H1 (cell line): ENCODE results near the gene GAK. TPM values are rescaled to one million over a fixed set of nuclear protein-coding genes. Genes with fewer than 3 reads are reported as not detected.

ENCODE experiments used
- CTCF ChIA-PET: fragments of 300-600 bp; sonication (Branson Sonifier 250); formaldehyde crosslinking; loops from one replicate; lab custom pipeline; 2021; ENCODE audit not compliant: partially characterized antibody; lab: Charles Lee
- POLR2A ChIA-PET: fragments of 300-600 bp; sonication (Branson Sonifier 250); formaldehyde crosslinking; loops from one replicate; lab custom pipeline; 2021; ENCODE audit warnings: inconsistent platforms; ENCODE audit not compliant: partially characterized antibody; lab: Charles Lee
- DNase-seq, 2 experiments: peaks; one replicate each; pipeline versions ENCODE4 v3.0.0 to v3.0.0-alpha.2; 2010 to 2022; ENCODE audit warnings: low spot score in 2 of 2, low read depth in 1 of 2, mixed read lengths in 1 of 2
- FAIRE-seq: peaks from 2 replicates; lab custom pipeline; 2011; peaks lifted over from hg19 to GRCh38; lab: Jason Lieb, UNC
- H2AFZ ChIP-seq: 2 replicates; pipeline ENCODE4 v1.8.1; 2012; ENCODE audit warnings: low read length, inconsistent platforms
- H2AK5ac ChIP-seq: 2 replicates; pipeline ENCODE4 v1.6.1; 2013; ENCODE audit warnings: low read depth, low read length
- H2BK120ac ChIP-seq: replicated peaks from 2 replicates; pipeline ENCODE3; 2013; ENCODE audit warnings: low read depth, low read length, inconsistent platforms
- H2BK12ac ChIP-seq: 2 replicates; pipeline ENCODE4 v1.6.1; 2013; ENCODE audit warnings: low read depth, low read length
- H2BK15ac ChIP-seq: 2 replicates; pipeline ENCODE4 v1.6.1; 2013; ENCODE audit warnings: low read length
- H2BK20ac ChIP-seq: 2 replicates; pipeline ENCODE4 v1.6.1; 2013; ENCODE audit warnings: low read length
- H2BK5ac ChIP-seq: 2 replicates; pipeline ENCODE4 v1.6.1; 2013; ENCODE audit warnings: low read depth, low read length
- H3K14ac ChIP-seq: 2 replicates; pipeline ENCODE4 v1.6.1; 2013; ENCODE audit warnings: inconsistent platforms; ENCODE audit not compliant: insufficient read length
- H3K18ac ChIP-seq: 2 replicates; pipeline ENCODE4 v1.6.1; 2013; ENCODE audit warnings: low read length; ENCODE audit errors: extremely low read depth
- H3K23ac ChIP-seq: 2 replicates; pipeline ENCODE4 v1.6.1; 2013; ENCODE audit warnings: inconsistent platforms; ENCODE audit not compliant: insufficient read length
- H3K23me2 ChIP-seq: 2 replicates; pipeline ENCODE4 v1.6.1; 2013; ENCODE audit warnings: low read depth, low read length
- H3K27ac ChIP-seq: 2 replicates; pipeline ENCODE4 v1.6.1; 2011; ENCODE audit warnings: low read depth, low read length, inconsistent platforms
- H3K27me3 ChIP-seq, 4 experiments: replicated peaks in 1 of 4; 1 replicate in 1 of 4; 2 replicates in 3 of 4; pipeline versions ENCODE4 v1.6.1 to v1.8.1; 2011 to 2013; ENCODE audit warnings: low read length in 3 of 4, mild to moderate bottlenecking in 3 of 4, inconsistent platforms in 2 of 4, mixed read lengths in 2 of 4, moderate library complexity in 1 of 4; ENCODE audit not compliant: control insufficient read depth in 3 of 4, insufficient read depth in 3 of 4; ENCODE audit errors: extremely low read depth in 1 of 4
- H3K36me3 ChIP-seq, 4 experiments: 2 replicates each; pipeline versions ENCODE4 v1.6.1 to v1.8.1; 2011 to 2013; ENCODE audit warnings: mild to moderate bottlenecking in 4 of 4, low read length in 3 of 4, moderate library complexity in 2 of 4, control low read depth in 1 of 4, inconsistent platforms in 1 of 4; ENCODE audit not compliant: insufficient read depth in 4 of 4, control insufficient read depth in 2 of 4
- H3K4ac ChIP-seq: replicated peaks from 2 replicates; pipeline ENCODE3; 2013; ENCODE audit warnings: low read length, low read depth, mixed read lengths, inconsistent platforms; ENCODE audit not compliant: insufficient read length
- H3K4me1 ChIP-seq, 4 experiments: replicated peaks in 1 of 4; 1 replicate in 1 of 4; 2 replicates in 3 of 4; pipeline versions ENCODE4 v1.6.1 to v1.8.1; 2011 to 2013; ENCODE audit warnings: low read length in 3 of 4, inconsistent platforms in 2 of 4, mixed read lengths in 1 of 4; ENCODE audit not compliant: insufficient read depth in 4 of 4, control insufficient read depth in 3 of 4
- H3K4me2 ChIP-seq, 2 experiments: 2 replicates each; pipeline versions ENCODE4 v1.6.1 to v1.8.1; 2011 to 2013; ENCODE audit warnings: low read depth in 2 of 2, low read length in 2 of 2, control low read depth in 1 of 2, inconsistent platforms in 1 of 2, mild to moderate bottlenecking in 1 of 2; ENCODE audit not compliant: insufficient read depth in 1 of 2
- H3K4me3 ChIP-seq, 4 experiments: fragments of 200-600, 300-600 bp in 1 of 4; sonication (generic), shearing (Covaris generic), sonication (Bioruptor Twin) in 1 of 4; 2 replicates each; pipeline versions ENCODE4 v1.5.1 to v1.8.1; 2011 to 2016; ENCODE audit warnings: low read length in 4 of 4, low read depth in 3 of 4, control low read depth in 2 of 4, inconsistent platforms in 2 of 4, mild to moderate bottlenecking in 2 of 4, mixed read lengths in 1 of 4, moderate library complexity in 1 of 4; ENCODE audit not compliant: insufficient read depth in 2 of 4; ENCODE audit errors: extremely low read depth in 1 of 4
- H3K56ac ChIP-seq: replicated peaks from 2 replicates; pipeline ENCODE3; 2013; ENCODE audit warnings: low read depth, mild to moderate bottlenecking, mixed read lengths, low read length, inconsistent platforms; ENCODE audit not compliant: insufficient read length
- H3K79me1 ChIP-seq: 2 replicates; pipeline ENCODE4 v1.6.1; 2013; ENCODE audit warnings: low read depth, low read length, control low read depth
- H3K79me2 ChIP-seq, 2 experiments: 2 replicates each; pipeline versions ENCODE4 v1.6.1 to v1.8.1; 2012 to 2013; ENCODE audit warnings: low read length in 2 of 2, mild to moderate bottlenecking in 2 of 2, inconsistent platforms in 1 of 2; ENCODE audit not compliant: insufficient read depth in 2 of 2, control insufficient read depth in 1 of 2
- H3K9ac ChIP-seq, 4 experiments: replicated peaks in 1 of 4; 1 replicate in 1 of 4; 2 replicates in 3 of 4; pipeline versions ENCODE4 v1.6.1 to v1.8.1; 2011 to 2013; ENCODE audit warnings: low read depth in 3 of 4, low read length in 3 of 4, control low read depth in 2 of 4, mild to moderate bottlenecking in 2 of 4, moderate library complexity in 2 of 4, inconsistent platforms in 1 of 4; ENCODE audit errors: extremely low read depth in 1 of 4
- H3K9me3 ChIP-seq, 2 experiments: 2 replicates each; pipeline versions ENCODE4 v1.6.1 to v1.8.1; 2012 to 2013; ENCODE audit warnings: mild to moderate bottlenecking in 2 of 2, moderate library complexity in 2 of 2, control low read depth in 1 of 2, inconsistent platforms in 1 of 2, low read depth in 1 of 2, low read length in 1 of 2, mixed read lengths in 1 of 2; ENCODE audit not compliant: insufficient read depth in 2 of 2
- H4K20me1 ChIP-seq, 2 experiments: replicated peaks in 1 of 2; 2 replicates each; pipeline versions ENCODE3 to v1.8.1; 2011 to 2013; ENCODE audit warnings: inconsistent platforms in 2 of 2, low read length in 2 of 2, mild to moderate bottlenecking in 1 of 2; ENCODE audit not compliant: insufficient read depth in 2 of 2, control insufficient read depth in 1 of 2
- H4K5ac ChIP-seq: 2 replicates; pipeline ENCODE4 v1.6.1; 2013; ENCODE audit warnings: low read length, low read depth, mixed read lengths, inconsistent platforms; ENCODE audit not compliant: insufficient read length
- H4K8ac ChIP-seq: 2 replicates; pipeline ENCODE4 v1.8.0; 2013; ENCODE audit warnings: mild to moderate bottlenecking, moderate library complexity, low read length, inconsistent platforms; ENCODE audit not compliant: insufficient read depth; ENCODE audit errors: extremely low read depth
- H4K91ac ChIP-seq: replicated peaks from 2 replicates; pipeline ENCODE3; 2013; ENCODE audit warnings: low read length, mixed read lengths, inconsistent platforms; ENCODE audit not compliant: insufficient read length
- GABPA ChIP-seq: IDR thresholded peaks from 2 replicates; pipeline ENCODE4 v1.6.1; 2011; ENCODE audit warnings: mild to moderate bottlenecking, low read length, moderate library complexity, borderline replicate concordance; ENCODE audit not compliant: insufficient read depth
- JUND ChIP-seq: IDR thresholded peaks from 2 replicates; pipeline ENCODE4 v1.6.1; 2011; ENCODE audit warnings: mild to moderate bottlenecking, improper control_type of control experiment, low read length
- KDM1A ChIP-seq: fragments of 200-600, 300-600 bp; sonication (generic); IDR thresholded peaks from 2 replicates; pipeline ENCODE4 v1.7.1; 2016; ENCODE audit warnings: mild to moderate bottlenecking, low read length, borderline replicate concordance
- KDM4A ChIP-seq: IDR thresholded peaks from one replicate; pipeline ENCODE4 v1.7.1; 2012; ENCODE audit warnings: low read depth, mild to moderate bottlenecking, moderate library complexity, low read length, inconsistent platforms; ENCODE audit not compliant: severe bottlenecking
- KDM5A ChIP-seq: fragments of 200-600 bp; IDR thresholded peaks from 2 replicates; pipeline ENCODE4 v1.7.1; 2012; ENCODE audit warnings: mild to moderate bottlenecking, low read length, inconsistent platforms, mixed read lengths
- MAFK ChIP-seq: IDR thresholded peaks from 2 replicates; pipeline ENCODE4 v1.6.1; 2012; ENCODE audit warnings: low read depth, mild to moderate bottlenecking, improper control_type of control experiment, low read length
- MAX ChIP-seq: IDR thresholded peaks from 2 replicates; pipeline ENCODE4 v1.6.1; 2012; ENCODE audit warnings: inconsistent platforms
- RAD21 ChIP-seq, 2 experiments: IDR thresholded peaks in 1 of 2; conservative IDR thresholded peaks in 1 of 2; 2 replicates each; pipeline ENCODE4 v1.6.1; 2011; ENCODE audit warnings: low read depth in 2 of 2, low read length in 2 of 2, improper control_type of control experiment in 1 of 2, inconsistent platforms in 1 of 2, mild to moderate bottlenecking in 1 of 2, moderate library complexity in 1 of 2
- SIN3A ChIP-seq, 2 experiments: IDR thresholded peaks in 1 of 2; conservative IDR thresholded peaks in 1 of 2; 2 replicates each; pipeline ENCODE4 v1.6.1; 2011 to 2012; ENCODE audit warnings: low read length in 2 of 2, improper control_type of control experiment in 1 of 2, low read depth in 1 of 2, mild to moderate bottlenecking in 1 of 2
- SP2 ChIP-seq: IDR thresholded peaks from 2 replicates; pipeline ENCODE4 v1.6.1; 2012; ENCODE audit warnings: mild to moderate bottlenecking, low read length, inconsistent platforms
- WGBS, 2 experiments: shearing (Covaris generic) in 1 of 2; methylation state at CpG; one replicate each; pipeline versions ENCODE4 v1.1.6 to v1.1.7; 2013 to 2015; ENCODE audit warnings: low lambda C conversion rate in 2 of 2, mixed read lengths in 2 of 2, inconsistent platforms in 1 of 2, low coverage in 1 of 2, missing lambda C conversion rate in 1 of 2; ENCODE audit not compliant: insufficient replicate concordance in 2 of 2, insufficient coverage in 1 of 2, insufficient read length in 1 of 2; ENCODE audit errors: extremely low coverage in 1 of 2, missing lambda C conversion rate in 1 of 2; 5-methylcytosine and 5-hydroxymethylcytosine counted together
- polyA plus RNA-seq, 7 experiments: library from polyadenylated mRNA; depleted of rRNA in 3 of 7; stranded (reverse) in 5 of 7; unstranded in 2 of 7; fragments of >200 nt in 5 of 7; fragments of 200-250 nt in 2 of 7; gene quantifications; 1 replicate in 5 of 7; 2 replicates in 1 of 7; 4 replicates in 1 of 7; pipeline versions ENCODE4 v1.2.1 to v1.2.3, GENCODE V29; 2011 to 2013; ENCODE audit warnings: missing spikeins in 2 of 7, mixed read lengths in 2 of 7
- total RNA-seq: library from RNA; stranded (reverse); fragmentation: NEBNext Ultra II Directional; extraction: Animal tissue kit (Norgen Biotek cat#: 25700); gene quantifications from 2 replicates; pipeline ENCODE4 v1.2.1, GENCODE V29; 2021
- TF ChIP-seq, protein P1 (sequence below): IDR thresholded peaks from 2 replicates; pipeline ENCODE4 v1.6.1; 2012; ENCODE audit warnings: inconsistent platforms

GAK gene
- total and polyA plus RNA-seq, 2 of the 8 experiments (the other 6 are each of a cell fraction or from before 2014, with no cell fraction given): 31.5 to 70.8 TPM

- Histone ChIP-seq H2BK20ac (no peak overlapping the region), H4K5ac (no peak overlapping the region), H3K23ac (no peak overlapping the region), H3K4me1 (peaks cover 0 to 6% (median 4%) of the 10 kb centered on the region in 4 experiments; a peak in 4 of 7 replicates), H3K79me2 (peaks cover 24 to 79% of the 10 kb centered on the region in 2 experiments), H3K79me1 (peaks cover 22% of the 10 kb centered on the region), H3K23me2 (peaks cover 5% of the 10 kb centered on the region; the same call in 1 of the 2 replicates), H2BK15ac (no peak overlapping the region), H2BK12ac (no peak overlapping the region), H3K4me2 (no peak overlapping the region), H2AFZ (no peak overlapping the region), H2BK120ac (no peak overlapping the region), H4K20me1 (peaks cover 14 to 20% of the 10 kb centered on the region in 2 experiments), H2AK5ac (no peak overlapping the region), H2BK5ac (no peak overlapping the region), H3K27me3 (no peaks in the 10 kb centered on the region), H3K18ac (no peak overlapping the region), H3K9ac (no peak overlapping the region), H3K14ac (no peak overlapping the region), H3K4me3 (no peak overlapping the region), H3K36me3 (no peaks in the 10 kb centered on the region), H3K56ac (no peak overlapping the region), H3K4ac (no peak overlapping the region), H3K27ac (no peak overlapping the region), H4K91ac (no peak overlapping the region), H3K9me3 (no peaks in the 10 kb centered on the region), H4K8ac (no peak overlapping the region)
- peak; percentile 44 to 84 for DNase-seq
- FAIRE-seq: no peak
- ChIA-PET POLR2A (interaction anchor here (0.9 kb wide), 1 partner anchor 14 kb away, joined by 3 read pairs; no protein-coding TSS in a partner anchor), CTCF (interaction anchor here (0.7 to 1.6 kb wide), 14 partner anchors 8 to 184 kb away, joined by 3 to 7 read pairs (median 4); no protein-coding TSS in a partner anchor)
- WGBS, 2 experiments: 42% methylated on average over 8 of the region's 17 CpGs; no CpG with 5 or more reads in 1 of the 2 experiments
- no peak for TF ChIP-seq MAX
- 0 out of 4 replicates have a peak, but pooled peaks of 1 of the 2 experiments have one; percentile 34 for TF ChIP-seq SIN3A (conservative IDR thresholded peaks at IDR 0.05 in 1 of 2, IDR thresholded peaks at IDR 0.05 in 1 of 2; ENCODE audit: low read depth in 1 of 2, low read length in 2 of 2)
- TF ChIP-seq, protein P1, sequence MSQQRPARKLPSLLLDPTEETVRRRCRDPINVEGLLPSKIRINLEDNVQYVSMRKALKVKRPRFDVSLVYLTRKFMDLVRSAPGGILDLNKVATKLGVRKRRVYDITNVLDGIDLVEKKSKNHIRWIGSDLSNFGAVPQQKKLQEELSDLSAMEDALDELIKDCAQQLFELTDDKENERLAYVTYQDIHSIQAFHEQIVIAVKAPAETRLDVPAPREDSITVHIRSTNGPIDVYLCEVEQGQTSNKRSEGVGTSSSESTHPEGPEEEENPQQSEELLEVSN: no peak
- peak; percentile 53 to 68 for TF ChIP-seq RAD21 (IDR thresholded peaks at IDR 0.05 in 1 of 2, conservative IDR thresholded peaks at IDR 0.05 in 1 of 2; ENCODE audit: low read depth in 2 of 2, low read length in 2 of 2)
- no peak for TF ChIP-seq MAFK
- TF ChIP-seq KDM1A: no peak
- no peak for TF ChIP-seq JUND
- peak; percentile 57; the same call in 1 of the 2 replicates for TF ChIP-seq GABPA
- no peak for TF ChIP-seq SP2
- TF ChIP-seq KDM4A: no peak
- TF ChIP-seq KDM5A: no peak
Observed at GRCh38 chr4:926538-926937, 5.6 kb downstream of the GAK start.
